OCI-LY7 (cell line): Measurements from ENCODE around the gene IFNK. TPM values are rescaled to one million over a fixed set of nuclear protein-coding genes. Genes with fewer than 3 reads are reported as not detected.
"Not testable (repeated sequence)": the region's sequence is repeated elsewhere in the genome, so short reads cannot be mapped to it uniquely, and the experiment has no call there.

Source experiments
- BruUV-seq: library from RNA; stranded (reverse); fragments of 400-500 nt; replicated peaks from 2 replicates; lab custom pipeline; 2021; lab: Mats Ljungman, UMichigan
- CTCF ChIA-PET: fragments of 300-600 bp; sonication (Branson Sonifier 250); formaldehyde crosslinking; loops from one replicate; lab custom pipeline; 2022; ENCODE audit warnings: antibody characterized with exemption; ENCODE audit not compliant: unreplicated experiment; lab: Charles Lee
- POLR2A ChIA-PET: fragments of 300-600 bp; sonication (Branson Sonifier 250); formaldehyde crosslinking; loops from one replicate; lab custom pipeline; 2022; ENCODE audit warnings: antibody characterized with exemption; lab: Charles Lee
- DNase-seq: peaks from one replicate; pipeline ENCODE4 v3.0.0-alpha.2; 2015; ENCODE audit warnings: low spot score
- H2AFZ ChIP-seq: fragments of 200-600 bp; sonication (generic), shearing (Covaris generic); 2 replicates; pipeline ENCODE4 v1.6.1; 2014; ENCODE audit warnings: mild to moderate bottlenecking, antibody characterized with exemption, low read length, moderate library complexity
- H3K27ac ChIP-seq: fragments of 200-600 bp; sonication (generic); 2 replicates; pipeline ENCODE4 v1.5.1; 2014; ENCODE audit warnings: mixed run types, low read depth, mild to moderate bottlenecking, moderate library complexity, low read length, inconsistent platforms; ENCODE audit not compliant: poor library complexity, severe bottlenecking
- H3K36me3 ChIP-seq: fragments of 200-600 bp; sonication (generic); 2 replicates; pipeline ENCODE4 v1.6.1; 2014; ENCODE audit warnings: mild to moderate bottlenecking, antibody characterized with exemption, low read length, moderate library complexity, mixed read lengths; ENCODE audit not compliant: insufficient read depth
- H3K4me1 ChIP-seq: fragments of 200-600 bp; sonication (generic); 2 replicates; pipeline ENCODE4 v1.5.1; 2014; ENCODE audit warnings: mild to moderate bottlenecking, low read length; ENCODE audit not compliant: insufficient read depth, poor library complexity, severe bottlenecking
- H3K4me2 ChIP-seq: fragments of 200-600 bp; sonication (generic); 2 replicates; pipeline ENCODE4 v1.6.1; 2014; ENCODE audit warnings: mild to moderate bottlenecking, low read length
- H3K4me3 ChIP-seq: fragments of 200-600 bp; sonication (generic); 2 replicates; pipeline ENCODE4 v1.5.1; 2014; ENCODE audit warnings: mild to moderate bottlenecking, low read depth, low read length; ENCODE audit not compliant: poor library complexity, severe bottlenecking
- H3K79me2 ChIP-seq: fragments of 200-600 bp; sonication (generic); 2 replicates; pipeline ENCODE4 v1.6.1; 2016; ENCODE audit warnings: low read depth, mild to moderate bottlenecking, low read length, moderate library complexity, mixed read lengths; ENCODE audit not compliant: insufficient read depth
- H3K9me2 ChIP-seq: fragments of 200-600 bp; sonication (generic); 2 replicates; pipeline ENCODE4 v1.6.1; 2016; ENCODE audit warnings: mild to moderate bottlenecking, low read length, mixed read lengths; ENCODE audit not compliant: insufficient read depth
- H3K9me3 ChIP-seq: fragments of 200-600 bp; sonication (generic); 2 replicates; pipeline ENCODE4 v1.6.1; 2014; ENCODE audit warnings: mild to moderate bottlenecking, mixed run types, low read length, mixed read lengths
- H4K20me1 ChIP-seq: fragments of 200-600 bp; sonication (generic); 2 replicates; pipeline ENCODE4 v1.6.1; 2014; ENCODE audit warnings: mild to moderate bottlenecking, antibody characterized with exemption, low read length, moderate library complexity, mixed read lengths; ENCODE audit not compliant: insufficient read depth
- EZH2phosphoT487 ChIP-seq: fragments of 200-600 bp; sonication (generic); IDR thresholded peaks from 2 replicates; pipeline ENCODE4 v1.6.1; 2018; ENCODE audit warnings: low read depth, borderline replicate concordance, mild to moderate bottlenecking, mixed run types, antibody characterized with exemption, low read length, moderate library complexity, mixed read lengths
- intact Hi-C: fragments of 100-400 bp; cut with micrococcal nuclease; formaldehyde crosslinking; loops from one replicate; pipeline ENCODE4 v1.10.0; 2022; ENCODE audit not compliant: unreplicated experiment
- total RNA-seq, 2 experiments: library from RNA; depleted of rRNA in 1 of 2; stranded (reverse); fragments of >200 nt in 1 of 2; shearing (Covaris generic) in 1 of 2; gene quantifications; 2 replicates each; pipeline ENCODE4 v1.2.3, GENCODE V29; 2014 to 2022
- TF ChIP-seq, protein P1 (sequence below): fragments of 200-600 bp; sonication (generic); conservative IDR thresholded peaks from 2 replicates; pipeline ENCODE4 v1.5.1; 2014; ENCODE audit warnings: mild to moderate bottlenecking, antibody characterized with exemption, low read length, moderate library complexity, mixed read lengths

Gene IFNK
- total RNA-seq, 2 experiments from 2014 or later, result not detected

- BruUV-seq, result no TSS peak
- Histone ChIP-seq H3K4me3 (no peak overlapping the region), H3K9me2 (no peaks in the 10 kb centered on the region), H3K4me2 (no peak overlapping the region), H4K20me1 (no peaks in the 10 kb centered on the region), H3K27ac (no peak overlapping the region), H3K79me2 (no peaks in the 10 kb centered on the region), H3K36me3 (no peaks in the 10 kb centered on the region), H3K4me1 (no peaks in the 10 kb centered on the region), H3K9me3 (no peaks in the 10 kb centered on the region), H2AFZ (no peak overlapping the region)
- POLR2A ChIA-PET, result no interaction called here
- CTCF ChIA-PET, result no interaction called here
- intact Hi-C loops, result no loop called here
- no peak for TF ChIP-seq EZH2phosphoT487
- TF ChIP-seq, protein P1, sequence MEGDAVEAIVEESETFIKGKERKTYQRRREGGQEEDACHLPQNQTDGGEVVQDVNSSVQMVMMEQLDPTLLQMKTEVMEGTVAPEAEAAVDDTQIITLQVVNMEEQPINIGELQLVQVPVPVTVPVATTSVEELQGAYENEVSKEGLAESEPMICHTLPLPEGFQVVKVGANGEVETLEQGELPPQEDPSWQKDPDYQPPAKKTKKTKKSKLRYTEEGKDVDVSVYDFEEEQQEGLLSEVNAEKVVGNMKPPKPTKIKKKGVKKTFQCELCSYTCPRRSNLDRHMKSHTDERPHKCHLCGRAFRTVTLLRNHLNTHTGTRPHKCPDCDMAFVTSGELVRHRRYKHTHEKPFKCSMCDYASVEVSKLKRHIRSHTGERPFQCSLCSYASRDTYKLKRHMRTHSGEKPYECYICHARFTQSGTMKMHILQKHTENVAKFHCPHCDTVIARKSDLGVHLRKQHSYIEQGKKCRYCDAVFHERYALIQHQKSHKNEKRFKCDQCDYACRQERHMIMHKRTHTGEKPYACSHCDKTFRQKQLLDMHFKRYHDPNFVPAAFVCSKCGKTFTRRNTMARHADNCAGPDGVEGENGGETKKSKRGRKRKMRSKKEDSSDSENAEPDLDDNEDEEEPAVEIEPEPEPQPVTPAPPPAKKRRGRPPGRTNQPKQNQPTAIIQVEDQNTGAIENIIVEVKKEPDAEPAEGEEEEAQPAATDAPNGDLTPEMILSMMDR, result no peak
- no peak for DNase-seq
Observed at GRCh38 chr9:27496135-27496504, 28.0 kb upstream of the IFNK start.

GRCh38 chr9:27497883-27498417 is 26.1 kb upstream of the IFNK start:
- intact Hi-C loops, result no loop called here
- no peaks in the 10 kb centered on the region for H4K20me1 ChIP-seq
- no peaks in the 10 kb centered on the region for H3K79me2 ChIP-seq
- no peak overlapping the region for H3K27ac ChIP-seq
- no peaks in the 10 kb centered on the region for H3K4me1 ChIP-seq
- DNase-seq, result no peak
- TF ChIP-seq, protein P1, result no peak
- TF ChIP-seq EZH2phosphoT487, result no peak
- H3K9me3 ChIP-seq, result no peaks in the 10 kb centered on the region
- no peak overlapping the region for H3K4me2 ChIP-seq
- no TSS peak for BruUV-seq
- no peaks in the 10 kb centered on the region for H3K9me2 ChIP-seq
- POLR2A ChIA-PET, result no interaction called here
- no peak overlapping the region for H2AFZ ChIP-seq
- no peak overlapping the region for H3K4me3 ChIP-seq
- H3K36me3 ChIP-seq, result no peaks in the 10 kb centered on the region
- CTCF ChIA-PET, result no interaction called here

GRCh38 chr9:27499451-27499850 is 24.6 kb upstream of the IFNK start:
- H4K20me1 ChIP-seq, result no peaks in the 10 kb centered on the region
- BruUV-seq, result no TSS peak
- no peak for TF ChIP-seq EZH2phosphoT487
- TF ChIP-seq, protein P1, result no peak
- no peak overlapping the region for H3K4me3 ChIP-seq
- DNase-seq, result no peak
- POLR2A ChIA-PET, result no interaction called here
- H3K9me2 ChIP-seq, result no peaks in the 10 kb centered on the region
- no peaks in the 10 kb centered on the region for H3K79me2 ChIP-seq
- H3K4me2 ChIP-seq, result no peak overlapping the region
- H2AFZ ChIP-seq, result no peak overlapping the region
- intact Hi-C loops, result no loop called here
- no peaks in the 10 kb centered on the region for H3K36me3 ChIP-seq
- H3K9me3 ChIP-seq, result no peaks in the 10 kb centered on the region
- no peak overlapping the region for H3K27ac ChIP-seq
- CTCF ChIA-PET, result no interaction called here
- no peaks in the 10 kb centered on the region for H3K4me1 ChIP-seq

- POLR2A ChIA-PET, result interaction anchor here (0.6 kb wide), 1 partner anchor 22 kb away, joined by 5 read pairs; no protein-coding TSS in a partner anchor
- H3K27ac ChIP-seq, H3K9me3 ChIP-seq, H3K9me2 ChIP-seq, H4K20me1 ChIP-seq, H3K4me1 ChIP-seq, CTCF ChIA-PET, H3K79me2 ChIP-seq, H3K4me3 ChIP-seq, H3K4me2 ChIP-seq, DNase-seq, H3K36me3 ChIP-seq, BruUV-seq, H2AFZ ChIP-seq: not testable (repeated sequence)
- intact Hi-C loops, result loop anchor here (5.0 kb wide), 1 partner anchor 649 kb away; no protein-coding TSS in a partner anchor
Observed at GRCh38 chr9:27500902-27501301, 23.2 kb upstream of the IFNK start.
